CD4-positive, alpha-beta T cell treated with Interleukin-2 at 100 ng/mL for 4 hours (primary cell): ENCODE data around the gene CASKIN2.
"Not testable (repeated sequence)": the region's sequence is repeated elsewhere in the genome, so short reads cannot be mapped to it uniquely, and the experiment has no call there.

Experiments
- DNase-seq: peaks from one replicate; pipeline ENCODE4 v3.0.0-alpha.2; 2020; ENCODE audit warnings: low spot score

The CASKIN2 gene

GRCh38 chr17:75489511-75489955 lies 25.8 kb downstream of the CASKIN2 start:
- DNase-seq = no peak

GRCh38 chr17:75488693-75489510 lies 26.4 kb downstream of the CASKIN2 start:
- no peak for DNase-seq

GRCh38 chr17:75487351-75488070 lies 27.8 kb downstream of the CASKIN2 start:
- DNase-seq = peak; percentile 38

GRCh38 chr17:75486951-75487350 lies 28.4 kb downstream of the CASKIN2 start:
- DNase-seq = no peak

- DNase-seq = no peak
These were observed 29.2 kb downstream of the CASKIN2 start for GRCh38 chr17:75486151-75486550.

- no peak for DNase-seq
These were observed 29.6 kb downstream of the CASKIN2 start for GRCh38 chr17:75485688-75486087.

GRCh38 chr17:75482098-75482942 lies 33.0 kb downstream of the CASKIN2 start:
- no peak for DNase-seq

- DNase-seq = no peak
These were observed 33.9 kb downstream of the CASKIN2 start for GRCh38 chr17:75481194-75482068.

- DNase-seq = no peak
These were observed 35.1 kb downstream of the CASKIN2 start for GRCh38 chr17:75480281-75480680.

GRCh38 chr17:75478508-75478907 lies 36.8 kb downstream of the CASKIN2 start:
- DNase-seq = no peak

- not testable (repeated sequence) for DNase-seq
These were observed 37.9 kb downstream of the CASKIN2 start for GRCh38 chr17:75477490-75477862.

GRCh38 chr17:75476752-75477489 lies 38.4 kb downstream of the CASKIN2 start:
- DNase-seq = no peak

GRCh38 chr17:75476271-75476671 lies 39.1 kb downstream of the CASKIN2 start:
- no peak for DNase-seq

- no peak for DNase-seq
These were observed 39.5 kb downstream of the CASKIN2 start for GRCh38 chr17:75475851-75476250.

- no peak for DNase-seq
These were observed 40.0 kb downstream of the CASKIN2 start for GRCh38 chr17:75475144-75475835.

GRCh38 chr17:75474736-75475135 lies 40.6 kb downstream of the CASKIN2 start:
- DNase-seq = no peak

GRCh38 chr17:75473246-75473645 lies 42.1 kb downstream of the CASKIN2 start:
- no peak for DNase-seq

- DNase-seq = no peak
These were observed 43.2 kb downstream of the CASKIN2 start for GRCh38 chr17:75472119-75472518.

- DNase-seq = no peak
These were observed 44.1 kb downstream of the CASKIN2 start for GRCh38 chr17:75471207-75471606.

- no peak for DNase-seq
These were observed 46.5 kb downstream of the CASKIN2 start for GRCh38 chr17:75468779-75469373.
